ENCODE measurements around the gene SMPDL3A. TPM values are rescaled to one million over a fixed set of nuclear protein-coding genes. Genes with fewer than 3 reads are reported as not detected.

The SMPDL3A gene
- total and polyA plus RNA-seq, 12 donors, result 10.2 to 51.8 (median 34.0) TPM

GRCh38 chr6:122754191-122754731 is 34.8 kb upstream of the SMPDL3A start:
- 69 to 76% (median 74%) methylated on average over 5 of the region's 5 CpGs for WGBS, 4 donors
- H3K27me3 ChIP-seq, result no peaks in the 10 kb centered on the region
- no peaks in the 10 kb centered on the region for H3K36me3 ChIP-seq (replicated peaks in 1 of 2)
- H3K27ac ChIP-seq, result no peak overlapping the region
- no peak for DNase-seq
- no peak for TF ChIP-seq CTCF (IDR thresholded peaks at IDR 0.05)
- no peak for TF ChIP-seq POLR2A (IDR thresholded peaks at IDR 0.05)
- no peaks in the 10 kb centered on the region for H3K9me3 ChIP-seq (replicated peaks in 1 of 3)
- intact Hi-C loops (cut with DNase I), result loop anchor here in 1 of 2 donors (5.0 kb wide), 1 partner anchor 73 kb away; no protein-coding TSS in a partner anchor
- peak overlapping the region in 1 of 4 donors; percentile 25 for H3K4me3 ChIP-seq
- H3K4me1 ChIP-seq (replicated peaks in 1 of 2), result no peaks in the 10 kb centered on the region

GRCh38 chr6:122755901-122756300 is 33.2 kb upstream of the SMPDL3A start:
- Histone ChIP-seq H3K4me1 (replicated peaks in 1 of 2) (no peaks in the 10 kb centered on the region), H3K36me3 (replicated peaks in 1 of 2) (no peaks in the 10 kb centered on the region), H3K27ac (no peak overlapping the region), H3K27me3 (no peaks in the 10 kb centered on the region), H3K4me3 (no peak overlapping the region), H3K9me3 (replicated peaks in 1 of 3) (no peaks in the 10 kb centered on the region)
- DNase-seq, result no peak
- intact Hi-C loops (cut with DNase I), result no loop called here
- WGBS, 4 donors, result 71 to 76% (median 74%) methylated on average over 9 of the region's 9 CpGs
- TF ChIP-seq CTCF (IDR thresholded peaks at IDR 0.05), result no peak
- no peak for TF ChIP-seq POLR2A (IDR thresholded peaks at IDR 0.05)

- H3K36me3 ChIP-seq (replicated peaks in 1 of 2), result no peaks in the 10 kb centered on the region
- TF ChIP-seq CTCF (IDR thresholded peaks at IDR 0.05), result no peak
- TF ChIP-seq POLR2A (IDR thresholded peaks at IDR 0.05), result no peak
Observed at GRCh38 chr6:122758927-122759334, 30.1 kb upstream of the SMPDL3A start.

GRCh38 chr6:122760330-122760729 is 28.7 kb upstream of the SMPDL3A start:
- no peaks in the 10 kb centered on the region for H3K9me3 ChIP-seq (replicated peaks in 1 of 3)
- H3K4me3 ChIP-seq, result no peak overlapping the region
- no peak for DNase-seq
- H3K36me3 ChIP-seq (replicated peaks in 1 of 2), result no peaks in the 10 kb centered on the region
- no peak overlapping the region for H3K27ac ChIP-seq
- no peaks in the 10 kb centered on the region for H3K27me3 ChIP-seq
- intact Hi-C loops (cut with DNase I), result no loop called here
- TF ChIP-seq POLR2A (IDR thresholded peaks at IDR 0.05), result no peak
- TF ChIP-seq CTCF (IDR thresholded peaks at IDR 0.05), result no peak
- no peaks in the 10 kb centered on the region for H3K4me1 ChIP-seq (replicated peaks in 1 of 2)

More at GRCh38 chr6:122758927-122759334, 30.1 kb upstream of the SMPDL3A start:
- H3K4me3 ChIP-seq, result no peak overlapping the region
- 42 to 70% (median 61%) methylated on average over 1 of the region's 1 CpG for WGBS, 4 donors
- intact Hi-C loops (cut with DNase I), result no loop called here
- DNase-seq, result no peak
- H3K9me3 ChIP-seq (replicated peaks in 1 of 3), result no peaks in the 10 kb centered on the region
- no peaks in the 10 kb centered on the region for H3K27me3 ChIP-seq
- H3K27ac ChIP-seq, result no peak overlapping the region
- no peaks in the 10 kb centered on the region for H3K4me1 ChIP-seq (replicated peaks in 1 of 2)
